Thyroid gland (tissue), 4 donors: ENCODE data around the gene ECT2L. TPM values are rescaled to one million over a fixed set of nuclear protein-coding genes. Genes with fewer than 3 reads are reported as not detected.

Source experiments
- DNase-seq, 2 donors: peaks; one replicate each; pipeline ENCODE4 v3.0.0-alpha.2; 2019
- H3K27ac ChIP-seq, 3 donors: fragments of 200-600 bp; sonication (generic); 1 replicate in 2 of 3; 2 replicates in 1 of 3; pipeline ENCODE4 v1.5.1; 2016 to 2019; ENCODE audit warnings: mild to moderate bottlenecking in 1 of 3, moderate library complexity in 1 of 3
- H3K27me3 ChIP-seq: fragments of 200-600 bp; sonication (generic); one replicate; pipeline ENCODE4 v1.5.1; 2019
- H3K36me3 ChIP-seq, 2 donors: fragments of 200-600 bp; sonication (generic); one replicate each; pipeline ENCODE4 v1.5.1; 2016 to 2019
- H3K4me1 ChIP-seq, 2 donors: fragments of 200-600 bp; sonication (generic); one replicate each; pipeline ENCODE4 v1.5.1; 2017 to 2019
- H3K4me3 ChIP-seq, 3 donors: fragments of 200-600 bp; sonication (generic); replicated peaks in 1 of 3; 1 replicate in 2 of 3; 2 replicates in 1 of 3; pipeline ENCODE4 v1.5.1; 2016; ENCODE audit warnings: mild to moderate bottlenecking in 1 of 3
- H3K9me3 ChIP-seq: fragments of 200-600 bp; sonication (generic); one replicate; pipeline ENCODE4 v1.5.1; 2017
- CTCF ChIP-seq, 6 experiments: fragments of 200-600 bp in 3 of 6; fragments of 450-650 bp in 3 of 6; sonication (generic) in 3 of 6; IDR thresholded peaks; one replicate each; pipeline ENCODE4 v1.5.1; 2016 to 2019; ENCODE audit warnings: antibody characterized with exemption in 6 of 6, mild to moderate bottlenecking in 2 of 6, inconsistent platforms in 1 of 6, moderate library complexity in 1 of 6
- POLR2A ChIP-seq, 2 donors: fragments of 450-650 bp; IDR thresholded peaks; one replicate each; pipeline ENCODE4 v1.6.1; 2017; ENCODE audit warnings: antibody characterized with exemption in 2 of 2, mild to moderate bottlenecking in 2 of 2, moderate library complexity in 1 of 2
- WGBS, 2 donors: methylation state at CpG; one replicate each; pipeline ENCODE4 v1.1.5; 2017; 5-methylcytosine and 5-hydroxymethylcytosine counted together
- intact Hi-C: fragments of 100-400 bp; cut with DNase I; formaldehyde crosslinking; loops from one replicate; pipeline ENCODE4 v1.15.1; 2023
- total RNA-seq, 4 donors: library from RNA; depleted of rRNA; stranded (reverse); fragments of >200 nt; gene quantifications; one replicate each; pipeline ENCODE4 v1.2.3, GENCODE V29; 2016

Gene ECT2L
- total RNA-seq, 4 donors from 2014 or later: 0.11 to 8.7 (median 0.16) TPM

GRCh38 chr6:138776659-138777058, 19.2 kb upstream of the ECT2L start:
- Histone ChIP-seq H3K27me3 (no peaks in the 10 kb centered on the region), H3K4me1 (peaks cover 6 to 14% of the 10 kb centered on the region in 2 donors), H3K9me3 (no peaks in the 10 kb centered on the region), H3K4me3 (no peak overlapping the region), H3K36me3 (peaks cover 8 to 13% of the 10 kb centered on the region in 2 donors), H3K27ac (no peak overlapping the region)
- intact Hi-C loops: no loop called here
- 91 to 93% methylated on average over 1 of the region's 1 CpG for WGBS, 2 donors
- TF ChIP-seq POLR2A (IDR thresholded peaks at IDR 0.05) (no peak), CTCF (IDR thresholded peaks at IDR 0.05) (no peak)
- no peak for DNase-seq

GRCh38 chr6:138778331-138778730, 17.6 kb upstream of the ECT2L start:
- intact Hi-C loops: no loop called here
- 95% methylated on average over 6 of the region's 6 CpGs for WGBS, 2 donors
- TF ChIP-seq CTCF (IDR thresholded peaks at IDR 0.05) (no peak), POLR2A (IDR thresholded peaks at IDR 0.05) (no peak)
- H3K27ac ChIP-seq: no peak overlapping the region
- H3K9me3 ChIP-seq: no peaks in the 10 kb centered on the region
- no peak overlapping the region for H3K4me3 ChIP-seq
- H3K4me1 ChIP-seq: peaks cover 6 to 9% of the 10 kb centered on the region in 2 donors
- H3K27me3 ChIP-seq: no peaks in the 10 kb centered on the region
- H3K36me3 ChIP-seq: peaks cover 13 to 23% of the 10 kb centered on the region in 2 donors
- DNase-seq: no peak

- H3K27me3 ChIP-seq: no peaks in the 10 kb centered on the region
- H3K27ac ChIP-seq: no peak overlapping the region
- intact Hi-C loops: no loop called here
- H3K9me3 ChIP-seq: no peaks in the 10 kb centered on the region
- H3K4me1 ChIP-seq: no peaks in the 10 kb centered on the region
- peaks cover 16 to 21% of the 10 kb centered on the region in 2 donors for H3K36me3 ChIP-seq
- H3K4me3 ChIP-seq: no peak overlapping the region
- DNase-seq: no peak
- TF ChIP-seq CTCF (IDR thresholded peaks at IDR 0.05): no peak
- no peak for TF ChIP-seq POLR2A (IDR thresholded peaks at IDR 0.05)
- WGBS, 2 donors: 85 to 86% methylated on average over 4 of the region's 4 CpGs
These were observed 13.6 kb upstream of the ECT2L start for GRCh38 chr6:138782243-138782642.

- TF ChIP-seq CTCF (IDR thresholded peaks at IDR 0.05) (no peak), POLR2A (IDR thresholded peaks at IDR 0.05) (no peak)
- no peaks in the 10 kb centered on the region for H3K27me3 ChIP-seq
- H3K4me1 ChIP-seq: no peaks in the 10 kb centered on the region
- DNase-seq: no peak
- WGBS, 2 donors: 81 to 84% methylated on average over 4 of the region's 4 CpGs
- intact Hi-C loops: no loop called here
- no peak overlapping the region for H3K4me3 ChIP-seq
- no peaks in the 10 kb centered on the region for H3K9me3 ChIP-seq
- peaks cover 23 to 26% of the 10 kb centered on the region in 2 donors for H3K36me3 ChIP-seq
- H3K27ac ChIP-seq: no peak overlapping the region
These were observed 10.8 kb upstream of the ECT2L start for GRCh38 chr6:138785079-138785478.

GRCh38 chr6:138785980-138786379, 9.9 kb upstream of the ECT2L start:
- Histone ChIP-seq H3K4me3 (no peak overlapping the region), H3K27ac (no peak overlapping the region), H3K9me3 (no peaks in the 10 kb centered on the region), H3K36me3 (peaks cover 23 to 28% of the 10 kb centered on the region in 2 donors), H3K4me1 (no peaks in the 10 kb centered on the region), H3K27me3 (no peaks in the 10 kb centered on the region)
- no peak for TF ChIP-seq CTCF (IDR thresholded peaks at IDR 0.05)
- no peak for DNase-seq
- intact Hi-C loops: no loop called here
- 93 to 94% methylated on average over 3 of the region's 3 CpGs for WGBS, 2 donors
